Suprapubic skin (tissue), 4 donors: ENCODE measurements around the gene TOM1. TPM values are rescaled to one million over a fixed set of nuclear protein-coding genes. Genes with fewer than 3 reads are reported as not detected.

Experiments
- DNase-seq, 2 donors: peaks; one replicate each; pipeline ENCODE4 v3.0.0-alpha.2; 2019; ENCODE audit warnings: low spot score in 2 of 2
- H3K27ac ChIP-seq: fragments of 200-600 bp; sonication (generic); one replicate; pipeline ENCODE4 v1.5.1; 2019
- H3K27me3 ChIP-seq: fragments of 200-600 bp; sonication (generic); one replicate; pipeline ENCODE4 v1.5.1; 2019
- H3K36me3 ChIP-seq: fragments of 200-600 bp; sonication (generic); one replicate; pipeline ENCODE4 v1.5.1; 2019
- H3K4me1 ChIP-seq: fragments of 200-600 bp; sonication (generic); one replicate; pipeline ENCODE4 v1.5.1; 2019
- H3K4me3 ChIP-seq: fragments of 200-600 bp; sonication (generic); one replicate; pipeline ENCODE4 v1.5.1; 2019; ENCODE audit warnings: mild to moderate bottlenecking
- H3K9me3 ChIP-seq: fragments of 200-600 bp; sonication (generic); one replicate; pipeline ENCODE4 v1.5.1; 2019
- EP300 ChIP-seq: sonication (generic); formaldehyde crosslinking; IDR thresholded peaks from one replicate; pipeline ENCODE4 v1.6.1; 2017; ENCODE audit warnings: antibody characterized with exemption
- POLR2A ChIP-seq, 2 donors: fragments of 450-650 bp; IDR thresholded peaks; one replicate each; pipeline ENCODE4 v1.6.1; 2017; ENCODE audit warnings: antibody characterized with exemption in 2 of 2, mild to moderate bottlenecking in 2 of 2, moderate library complexity in 2 of 2
- POLR2AphosphoS5 ChIP-seq, 3 donors: sonication (generic); formaldehyde crosslinking; IDR thresholded peaks; one replicate each; pipeline ENCODE4 v1.6.1; 2017; ENCODE audit warnings: antibody characterized with exemption in 3 of 3
- WGBS: methylation state at CpG from one replicate; pipeline ENCODE4 v1.1.5; 2018; 5-methylcytosine and 5-hydroxymethylcytosine counted together
- total RNA-seq, 4 donors: library from RNA; depleted of rRNA; stranded (reverse); fragments of >200 nt; gene quantifications; one replicate each; pipeline ENCODE4 v1.1.0, GENCODE V29; 2016
- TF ChIP-seq, protein P1 (sequence below), 2 donors: fragments of 200-600 bp in 1 of 2; fragments of 450-650 bp in 1 of 2; sonication (generic) in 1 of 2; IDR thresholded peaks; one replicate each; pipeline ENCODE4 v1.5.1; 2016 to 2019; ENCODE audit warnings: antibody characterized with exemption in 2 of 2, mild to moderate bottlenecking in 1 of 2, moderate library complexity in 1 of 2

The TOM1 gene
- total RNA-seq, 4 donors from 2014 or later = 105 to 279 (median 130) TPM

DNA sequence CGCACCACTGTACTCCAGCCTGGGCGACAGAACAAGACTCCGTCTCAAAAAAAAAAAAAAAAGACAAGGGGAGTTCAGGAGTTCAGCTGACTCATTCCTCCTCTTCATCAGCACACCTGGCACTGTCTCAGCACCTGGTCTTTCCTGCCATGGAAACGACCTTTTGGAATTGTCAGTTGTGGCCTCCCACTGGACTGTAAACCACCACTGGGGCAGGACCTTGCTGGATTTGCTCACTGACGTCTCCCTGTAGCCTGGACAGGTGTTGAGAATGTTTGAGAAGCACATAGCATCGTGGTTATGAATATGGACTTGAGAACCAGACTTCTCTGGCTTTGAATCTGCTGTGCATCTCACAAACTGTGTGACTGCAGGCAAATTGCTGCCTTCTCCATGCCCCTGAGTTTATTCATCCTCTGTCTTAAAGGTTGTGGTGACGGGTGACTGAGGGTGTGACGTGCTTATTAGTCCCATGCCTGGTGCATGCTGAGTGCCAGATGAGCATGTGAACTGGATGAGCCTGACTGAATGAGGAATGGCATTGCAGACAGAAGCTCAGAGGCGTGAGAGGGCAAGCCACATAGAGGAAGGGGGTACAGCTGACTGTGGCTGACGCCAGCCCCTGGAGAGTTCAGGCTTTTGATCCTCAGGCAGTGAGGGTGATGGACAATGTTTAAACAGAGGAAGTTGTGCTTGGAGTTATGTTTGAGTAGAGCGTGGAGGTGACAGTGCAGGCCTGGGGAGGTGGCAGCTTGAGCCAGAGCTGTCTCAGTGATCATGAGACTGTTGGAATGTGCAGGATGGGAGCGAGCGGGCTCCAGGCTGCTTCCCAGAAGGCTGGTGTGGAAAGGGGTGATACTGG, 12.7 kb downstream of the TOM1 start:
- Histone ChIP-seq H3K36me3 (no peaks in the 10 kb centered on the region), H3K4me1 (peaks cover 77% of the 10 kb centered on the region), H3K9me3 (no peaks in the 10 kb centered on the region), H3K4me3 (no peak overlapping the region), H3K27me3 (no peaks in the 10 kb centered on the region), H3K27ac (peak overlapping the region; percentile 85)
- WGBS = 69% methylated on average over 13 of the region's 13 CpGs
- DNase-seq = peak; percentile 69 to 71
- TF ChIP-seq POLR2A (IDR thresholded peaks at IDR 0.05) (no peak), POLR2AphosphoS5 (IDR thresholded peaks at IDR 0.05) (no peak), EP300 (no peak)
- TF ChIP-seq, protein P1, sequence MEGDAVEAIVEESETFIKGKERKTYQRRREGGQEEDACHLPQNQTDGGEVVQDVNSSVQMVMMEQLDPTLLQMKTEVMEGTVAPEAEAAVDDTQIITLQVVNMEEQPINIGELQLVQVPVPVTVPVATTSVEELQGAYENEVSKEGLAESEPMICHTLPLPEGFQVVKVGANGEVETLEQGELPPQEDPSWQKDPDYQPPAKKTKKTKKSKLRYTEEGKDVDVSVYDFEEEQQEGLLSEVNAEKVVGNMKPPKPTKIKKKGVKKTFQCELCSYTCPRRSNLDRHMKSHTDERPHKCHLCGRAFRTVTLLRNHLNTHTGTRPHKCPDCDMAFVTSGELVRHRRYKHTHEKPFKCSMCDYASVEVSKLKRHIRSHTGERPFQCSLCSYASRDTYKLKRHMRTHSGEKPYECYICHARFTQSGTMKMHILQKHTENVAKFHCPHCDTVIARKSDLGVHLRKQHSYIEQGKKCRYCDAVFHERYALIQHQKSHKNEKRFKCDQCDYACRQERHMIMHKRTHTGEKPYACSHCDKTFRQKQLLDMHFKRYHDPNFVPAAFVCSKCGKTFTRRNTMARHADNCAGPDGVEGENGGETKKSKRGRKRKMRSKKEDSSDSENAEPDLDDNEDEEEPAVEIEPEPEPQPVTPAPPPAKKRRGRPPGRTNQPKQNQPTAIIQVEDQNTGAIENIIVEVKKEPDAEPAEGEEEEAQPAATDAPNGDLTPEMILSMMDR (IDR thresholded peaks at IDR 0.05) = no peak

- peak overlapping the region; percentile 85 for H3K27ac ChIP-seq
- TF ChIP-seq POLR2AphosphoS5 (IDR thresholded peaks at IDR 0.05) (no peak), POLR2A (IDR thresholded peaks at IDR 0.05) (no peak), EP300 (no peak)
- TF ChIP-seq, protein P1 (IDR thresholded peaks at IDR 0.05) = no peak
- H3K27me3 ChIP-seq = no peaks in the 10 kb centered on the region
- peak; percentile 66 to 72 for DNase-seq
- 65% methylated on average over 14 of the region's 14 CpGs for WGBS
- H3K4me1 ChIP-seq = peaks cover 74% of the 10 kb centered on the region
- no peaks in the 10 kb centered on the region for H3K9me3 ChIP-seq
- H3K4me3 ChIP-seq = no peak overlapping the region
- H3K36me3 ChIP-seq = peaks cover 10% of the 10 kb centered on the region
Observed at GRCh38 chr22:35313311-35314121, 13.8 kb downstream of the TOM1 start.

GRCh38 chr22:35314161-35314942, 14.7 kb downstream of the TOM1 start:
- 57% methylated on average over 15 of the region's 16 CpGs for WGBS
- peaks cover 18% of the 10 kb centered on the region for H3K36me3 ChIP-seq
- H3K4me3 ChIP-seq = no peak overlapping the region
- peak; percentile 63 to 79 for DNase-seq
- H3K4me1 ChIP-seq = peaks cover 74% of the 10 kb centered on the region
- TF ChIP-seq POLR2A (IDR thresholded peaks at IDR 0.05) (no peak), EP300 (no peak), POLR2AphosphoS5 (IDR thresholded peaks at IDR 0.05) (no peak)
- TF ChIP-seq, protein P1 (IDR thresholded peaks at IDR 0.05) = no peak
- H3K9me3 ChIP-seq = no peaks in the 10 kb centered on the region
- H3K27me3 ChIP-seq = no peaks in the 10 kb centered on the region
- peak overlapping the region; percentile 85 for H3K27ac ChIP-seq

DNA sequence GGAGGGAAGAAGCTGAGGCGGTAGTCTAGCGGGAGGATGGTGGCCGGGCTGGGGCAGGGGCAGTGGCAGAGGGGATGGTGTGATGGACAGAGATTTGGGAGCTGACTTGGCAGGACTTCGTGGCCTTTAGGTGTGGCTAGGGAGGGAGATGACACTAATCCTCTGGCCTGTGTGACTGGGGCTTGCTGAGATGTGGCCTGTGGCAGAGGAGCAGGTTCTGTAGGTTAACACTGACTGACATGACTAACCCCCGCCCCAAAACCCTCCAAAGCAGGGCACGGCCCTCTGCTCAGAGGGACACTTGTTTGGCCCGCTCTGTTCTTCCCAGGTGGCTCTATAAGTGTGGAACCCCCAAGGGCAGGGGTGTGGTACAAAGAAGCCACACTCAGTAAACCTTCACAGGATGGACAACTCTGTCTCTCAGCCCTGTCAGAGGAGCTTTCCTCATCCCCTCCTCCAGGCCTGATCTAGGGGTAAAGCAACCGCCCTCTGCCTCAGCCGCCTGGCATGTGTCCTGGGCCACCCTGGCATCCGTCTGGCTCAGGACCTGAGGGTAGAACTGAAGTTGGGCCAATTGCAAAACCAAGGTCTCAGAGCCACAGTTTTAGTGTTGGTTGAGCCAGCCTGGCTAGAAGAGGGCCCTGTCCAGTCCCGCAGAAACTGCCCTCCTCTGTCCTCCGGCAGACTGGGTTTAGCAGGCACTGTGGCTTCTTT, 15.6 kb downstream of the TOM1 start:
- Histone ChIP-seq H3K27me3 (no peaks in the 10 kb centered on the region), H3K4me3 (no peak overlapping the region), H3K36me3 (peaks cover 28% of the 10 kb centered on the region), H3K4me1 (peaks cover 67% of the 10 kb centered on the region), H3K9me3 (no peaks in the 10 kb centered on the region), H3K27ac (peak overlapping the region; percentile 85)
- peak; percentile 74 to 80 for DNase-seq
- TF ChIP-seq, protein P1 (IDR thresholded peaks at IDR 0.05) = no peak
- TF ChIP-seq EP300 = no peak
- TF ChIP-seq POLR2AphosphoS5 (IDR thresholded peaks at IDR 0.05) = no peak
- no peak for TF ChIP-seq POLR2A (IDR thresholded peaks at IDR 0.05)
- WGBS = 46% methylated on average over 8 of the region's 12 CpGs
